K562 (cell line): ENCODE measurements around the gene OXA1L. TPM values are rescaled to one million over a fixed set of nuclear protein-coding genes. Genes with fewer than 3 reads are reported as not detected.

Experiments
- BDP1 ChIP-seq: IDR thresholded peaks from 3 replicates; pipeline ENCODE4 v1.6.1; 2011; ENCODE audit not compliant: insufficient read length, insufficient read depth
- EP300 ChIP-seq: IDR thresholded peaks from 2 replicates; pipeline ENCODE4 v1.6.1; 2012; ENCODE audit warnings: low read length, improper control_type of control experiment
- ESRRA ChIP-seq: fragments of 450-650 bp; IDR thresholded peaks from 2 replicates; pipeline ENCODE4 v1.6.1; 2014; ENCODE audit warnings: low read depth, mild to moderate bottlenecking, moderate library complexity, borderline replicate concordance
- NR2C1 ChIP-seq, 2 experiments: fragments of 450-650 bp; IDR thresholded peaks; 2 replicates each; pipeline ENCODE4 v1.6.1; 2017; ENCODE audit warnings: mild to moderate bottlenecking in 2 of 2, antibody characterized with exemption in 1 of 2, inconsistent platforms in 1 of 2, missing compliant biosample characterization in 1 of 2, missing genetic modification characterization in 1 of 2
- RAD21 ChIP-seq, 2 experiments: fragments of 250-450 bp in 1 of 2; fragments of 450-650 bp in 1 of 2; sonication (Bioruptor Pico) in 1 of 2; formaldehyde crosslinking in 1 of 2; IDR thresholded peaks in 1 of 2; conservative IDR thresholded peaks in 1 of 2; 2 replicates each; pipeline versions ENCODE4 v1.4.0 to v1.8.0; 2020 to 2022; ENCODE audit warnings: mild to moderate bottlenecking in 2 of 2, moderate library complexity in 1 of 2
- RFX5 ChIP-seq: IDR thresholded peaks from 2 replicates; pipeline ENCODE4 v1.6.1; 2011; ENCODE audit warnings: low read depth, mild to moderate bottlenecking, improper control_type of control experiment, low read length
- SPI1 ChIP-seq: IDR thresholded peaks from 2 replicates; pipeline ENCODE4 v1.6.1; 2011; ENCODE audit warnings: low read depth, low read length, control low read depth, borderline replicate concordance
- ZBTB1 ChIP-seq: sonication (generic); formaldehyde crosslinking; IDR thresholded peaks from 2 replicates; pipeline ENCODE4 v1.8.1; 2023; ENCODE audit warnings: missing genetic modification reagents, low read depth, mild to moderate bottlenecking, borderline replicate concordance
- ZC3H4 ChIP-seq: sonication (generic); formaldehyde crosslinking; IDR thresholded peaks from 2 replicates; pipeline ENCODE4 v1.9.0; 2021; ENCODE audit warnings: missing genetic modification reagents, borderline replicate concordance
- ZNF212 ChIP-seq: fragments of 450-650 bp; formaldehyde crosslinking; IDR thresholded peaks from 2 replicates; pipeline ENCODE4 v1.4.0; 2020; ENCODE audit warnings: mild to moderate bottlenecking
- polyA plus RNA-seq, 8 experiments: library from polyadenylated mRNA; depleted of rRNA in 4 of 8; stranded (reverse) in 5 of 8; unstranded in 3 of 8; fragments of >200 nt; fragmentation: Nextera tagmentation in 2 of 8; fragmentation: Illumina TruSeq in 1 of 8; extraction: Ambion mirVana in 2 of 8; extraction: Trizol in 1 of 8; gene quantifications; 2 replicates each; pipeline versions ENCODE4 v1.2.1 to v1.2.3, GENCODE V29; 2011 to 2014; ENCODE audit warnings: inconsistent platforms in 1 of 8, missing spikeins in 1 of 8
- total RNA-seq, 7 experiments: library from RNA; depleted of rRNA in 6 of 7; stranded (reverse); fragments of >200 nt in 6 of 7; fragmentation: Illumina TruSeq in 2 of 7; extraction: Trizol in 2 of 7; gene quantifications; 2 replicates each; pipeline versions ENCODE4 v1.2.1 to v1.2.3, GENCODE V29; 2011 to 2021; ENCODE audit warnings: low replicate concordance in 1 of 7
- TF ChIP-seq, protein P1 (sequence below): fragments of 450-650 bp; IDR thresholded peaks from 2 replicates; pipeline ENCODE4 v1.7.0; 2016; ENCODE audit warnings: borderline replicate concordance
- TF ChIP-seq, protein P2 (sequence below): sonication (generic); formaldehyde crosslinking; IDR thresholded peaks from 2 replicates; pipeline ENCODE4 v1.4.0; 2020; ENCODE audit warnings: mild to moderate bottlenecking, missing genetic modification reagents
- TF ChIP-seq, protein P3 (sequence below), 3 experiments: fragments of 200-800 bp in 1 of 3; fragments of 250-450 bp in 1 of 3; fragments of 450-650 bp in 1 of 3; sonication (Bioruptor Pico) in 1 of 3; sonication (Bioruptor generic) in 1 of 3; formaldehyde crosslinking in 1 of 3; IDR thresholded peaks; 2 replicates each; pipeline versions ENCODE4 v1.6.1 to v1.8.0; 2016 to 2022; ENCODE audit warnings: mild to moderate bottlenecking in 2 of 3, missing genetic modification characterization in 2 of 3, missing compliant biosample characterization in 1 of 3, moderate library complexity in 1 of 3

Gene OXA1L
- total and polyA plus RNA-seq, 9 of the 15 experiments (the other 6 are each of a cell fraction or from before 2014, with no cell fraction given): 100 to 204 (median 145) TPM

DNA sequence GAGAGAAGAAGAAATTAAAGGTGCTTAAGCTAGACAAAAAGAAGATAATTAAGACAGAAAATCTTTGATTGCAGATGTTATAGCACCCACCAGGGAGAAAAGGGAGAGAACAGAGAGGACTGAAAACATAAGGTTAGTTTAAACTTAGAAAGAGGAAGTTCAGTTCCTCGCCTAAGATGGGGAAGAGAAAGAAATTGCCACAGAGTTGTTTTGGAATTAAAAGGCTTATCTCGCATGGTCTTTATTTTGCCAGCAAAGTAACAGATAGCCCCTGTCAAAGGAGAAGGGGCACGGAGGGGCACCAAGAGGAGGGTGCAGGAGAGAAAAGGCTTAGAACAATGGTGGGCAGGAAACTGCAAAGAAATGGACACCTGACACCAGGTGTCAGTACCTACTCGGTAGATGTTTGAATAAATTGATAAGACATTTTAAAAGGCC is 17.8 kb upstream of the OXA1L start (continued):
- TF ChIP-seq RAD21 (CRISPR knock-in tag; conservative IDR thresholded peaks at IDR 0.05 in 1 of 2, IDR thresholded peaks at IDR 0.05 in 1 of 2) (no peak), EP300 (no peak), ZBTB1 (no peak), ZC3H4 (no peak), BDP1 (no peak), ESRRA (peak; percentile 12; the same call in 1 of the 2 replicates), SPI1 (peak; percentile 73), RFX5 (no peak), ZNF212 (no peak), NR2C1 (IDR thresholded peaks at IDR 0.05) (no peak), NR2C1 (tag; IDR thresholded peaks at IDR 0.05) (no peak)
- TF ChIP-seq, protein P1, sequence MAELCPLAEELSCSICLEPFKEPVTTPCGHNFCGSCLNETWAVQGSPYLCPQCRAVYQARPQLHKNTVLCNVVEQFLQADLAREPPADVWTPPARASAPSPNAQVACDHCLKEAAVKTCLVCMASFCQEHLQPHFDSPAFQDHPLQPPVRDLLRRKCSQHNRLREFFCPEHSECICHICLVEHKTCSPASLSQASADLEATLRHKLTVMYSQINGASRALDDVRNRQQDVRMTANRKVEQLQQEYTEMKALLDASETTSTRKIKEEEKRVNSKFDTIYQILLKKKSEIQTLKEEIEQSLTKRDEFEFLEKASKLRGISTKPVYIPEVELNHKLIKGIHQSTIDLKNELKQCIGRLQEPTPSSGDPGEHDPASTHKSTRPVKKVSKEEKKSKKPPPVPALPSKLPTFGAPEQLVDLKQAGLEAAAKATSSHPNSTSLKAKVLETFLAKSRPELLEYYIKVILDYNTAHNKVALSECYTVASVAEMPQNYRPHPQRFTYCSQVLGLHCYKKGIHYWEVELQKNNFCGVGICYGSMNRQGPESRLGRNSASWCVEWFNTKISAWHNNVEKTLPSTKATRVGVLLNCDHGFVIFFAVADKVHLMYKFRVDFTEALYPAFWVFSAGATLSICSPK: no peak
- TF ChIP-seq, protein P2, sequence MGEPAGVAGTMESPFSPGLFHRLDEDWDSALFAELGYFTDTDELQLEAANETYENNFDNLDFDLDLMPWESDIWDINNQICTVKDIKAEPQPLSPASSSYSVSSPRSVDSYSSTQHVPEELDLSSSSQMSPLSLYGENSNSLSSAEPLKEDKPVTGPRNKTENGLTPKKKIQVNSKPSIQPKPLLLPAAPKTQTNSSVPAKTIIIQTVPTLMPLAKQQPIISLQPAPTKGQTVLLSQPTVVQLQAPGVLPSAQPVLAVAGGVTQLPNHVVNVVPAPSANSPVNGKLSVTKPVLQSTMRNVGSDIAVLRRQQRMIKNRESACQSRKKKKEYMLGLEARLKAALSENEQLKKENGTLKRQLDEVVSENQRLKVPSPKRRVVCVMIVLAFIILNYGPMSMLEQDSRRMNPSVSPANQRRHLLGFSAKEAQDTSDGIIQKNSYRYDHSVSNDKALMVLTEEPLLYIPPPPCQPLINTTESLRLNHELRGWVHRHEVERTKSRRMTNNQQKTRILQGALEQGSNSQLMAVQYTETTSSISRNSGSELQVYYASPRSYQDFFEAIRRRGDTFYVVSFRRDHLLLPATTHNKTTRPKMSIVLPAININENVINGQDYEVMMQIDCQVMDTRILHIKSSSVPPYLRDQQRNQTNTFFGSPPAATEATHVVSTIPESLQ (CRISPR knock-in tag): no peak
- TF ChIP-seq, protein P3, sequence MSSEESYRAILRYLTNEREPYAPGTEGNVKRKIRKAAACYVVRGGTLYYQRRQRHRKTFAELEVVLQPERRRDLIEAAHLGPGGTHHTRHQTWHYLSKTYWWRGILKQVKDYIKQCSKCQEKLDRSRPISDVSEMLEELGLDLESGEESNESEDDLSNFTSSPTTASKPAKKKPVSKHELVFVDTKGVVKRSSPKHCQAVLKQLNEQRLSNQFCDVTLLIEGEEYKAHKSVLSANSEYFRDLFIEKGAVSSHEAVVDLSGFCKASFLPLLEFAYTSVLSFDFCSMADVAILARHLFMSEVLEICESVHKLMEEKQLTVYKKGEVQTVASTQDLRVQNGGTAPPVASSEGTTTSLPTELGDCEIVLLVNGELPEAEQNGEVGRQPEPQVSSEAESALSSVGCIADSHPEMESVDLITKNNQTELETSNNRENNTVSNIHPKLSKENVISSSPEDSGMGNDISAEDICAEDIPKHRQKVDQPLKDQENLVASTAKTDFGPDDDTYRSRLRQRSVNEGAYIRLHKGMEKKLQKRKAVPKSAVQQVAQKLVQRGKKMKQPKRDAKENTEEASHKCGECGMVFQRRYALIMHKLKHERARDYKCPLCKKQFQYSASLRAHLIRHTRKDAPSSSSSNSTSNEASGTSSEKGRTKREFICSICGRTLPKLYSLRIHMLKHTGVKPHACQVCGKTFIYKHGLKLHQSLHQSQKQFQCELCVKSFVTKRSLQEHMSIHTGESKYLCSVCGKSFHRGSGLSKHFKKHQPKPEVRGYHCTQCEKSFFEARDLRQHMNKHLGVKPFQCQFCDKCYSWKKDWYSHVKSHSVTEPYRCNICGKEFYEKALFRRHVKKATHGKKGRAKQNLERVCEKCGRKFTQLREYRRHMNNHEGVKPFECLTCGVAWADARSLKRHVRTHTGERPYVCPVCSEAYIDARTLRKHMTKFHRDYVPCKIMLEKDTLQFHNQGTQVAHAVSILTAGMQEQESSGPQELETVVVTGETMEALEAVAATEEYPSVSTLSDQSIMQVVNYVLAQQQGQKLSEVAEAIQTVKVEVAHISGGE (CRISPR knock-in tag; IDR thresholded peaks at IDR 0.05): no peak
